Mucosa of rectum (tissue), 2 donors: ENCODE results near the gene MTCH2.

Source experiments
- H3K27ac ChIP-seq, 2 donors: one replicate each; pipeline ENCODE4 v1.7.0; 2013; ENCODE audit warnings: inconsistent platforms in 2 of 2, low read depth in 2 of 2, low read length in 2 of 2
- H3K27me3 ChIP-seq, 2 donors: one replicate each; pipeline ENCODE4 v1.7.0; 2013; ENCODE audit warnings: low read length in 2 of 2; ENCODE audit not compliant: control insufficient read depth in 2 of 2, insufficient read depth in 2 of 2
- H3K36me3 ChIP-seq, 2 donors: one replicate each; pipeline ENCODE4 v1.7.0; 2013; ENCODE audit warnings: low read length in 2 of 2; ENCODE audit not compliant: control insufficient read depth in 2 of 2, insufficient read depth in 2 of 2
- H3K4me1 ChIP-seq, 2 donors: one replicate each; pipeline ENCODE4 v1.7.0; 2013; ENCODE audit warnings: low read length in 2 of 2, mild to moderate bottlenecking in 1 of 2; ENCODE audit not compliant: control insufficient read depth in 2 of 2, insufficient read depth in 2 of 2
- H3K4me3 ChIP-seq, 2 donors: one replicate each; pipeline ENCODE4 v1.7.0; 2013; ENCODE audit warnings: low read length in 2 of 2
- H3K9ac ChIP-seq, 2 donors: one replicate each; pipeline ENCODE4 v1.7.0; 2013; ENCODE audit warnings: low read length in 2 of 2, low read depth in 1 of 2, mild to moderate bottlenecking in 1 of 2
- H3K9me3 ChIP-seq, 2 donors: one replicate each; pipeline ENCODE4 v1.7.0; 2013; ENCODE audit warnings: low read length in 2 of 2; ENCODE audit not compliant: control insufficient read depth in 2 of 2
- donor health status: healthy.
- donor health status: Normal muscosa, but diverticular disease.

The MTCH2 gene

DNA sequence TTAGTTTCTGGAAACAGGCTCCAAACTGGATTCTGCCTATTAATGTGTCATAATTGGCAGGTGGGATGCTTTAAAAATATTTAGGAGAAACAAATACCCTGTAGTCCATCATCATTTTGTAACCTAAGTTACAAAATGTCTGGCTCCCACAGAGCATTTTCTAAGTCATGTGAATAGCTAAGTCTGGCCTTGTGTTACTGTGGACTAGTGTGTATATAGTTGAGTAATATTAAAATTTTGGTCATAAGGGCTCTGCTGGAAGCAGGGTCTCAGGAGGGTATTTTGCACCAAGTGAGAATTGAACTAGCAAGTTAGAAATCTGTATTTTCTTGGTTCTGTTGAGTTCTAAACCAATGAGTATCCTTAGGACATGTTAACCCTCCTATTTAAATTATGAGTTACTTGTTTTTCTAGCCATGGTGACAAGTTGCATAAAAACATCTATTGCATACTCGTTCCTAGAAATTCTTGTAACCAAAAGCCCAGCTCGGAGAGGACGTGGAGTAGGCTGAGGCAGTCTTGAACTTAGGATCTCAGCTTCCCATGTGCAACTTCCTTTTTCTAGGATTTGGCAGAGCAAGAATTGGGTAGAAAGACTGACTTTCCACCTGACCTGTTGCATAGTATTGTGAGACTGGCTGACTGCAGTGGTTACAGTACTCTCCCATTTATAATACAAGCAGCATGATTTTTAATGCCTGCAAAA, 71.6 kb downstream of the MTCH2 start:
- Histone ChIP-seq H3K4me1 (no peaks in the 10 kb centered on the region), H3K9me3 (no peaks in the 10 kb centered on the region), H3K36me3 (peaks cover 31 to 40% of the 10 kb centered on the region in 2 donors), H3K9ac (no peak overlapping the region), H3K27ac (no peak overlapping the region), H3K27me3 (no peaks in the 10 kb centered on the region), H3K4me3 (no peak overlapping the region)

GRCh38 chr11:47569646-47570045, 72.7 kb downstream of the MTCH2 start:
- peaks cover 31 to 37% of the 10 kb centered on the region in 2 donors for H3K36me3 ChIP-seq
- no peak overlapping the region for H3K27ac ChIP-seq
- H3K4me1 ChIP-seq, result peaks cover 5 to 6% of the 10 kb centered on the region in 2 donors
- H3K9ac ChIP-seq, result no peak overlapping the region
- no peaks in the 10 kb centered on the region for H3K27me3 ChIP-seq
- H3K9me3 ChIP-seq, result no peaks in the 10 kb centered on the region
- H3K4me3 ChIP-seq, result no peak overlapping the region
